ENCODE measurements around the gene FAU. TPM values are rescaled to one million over a fixed set of nuclear protein-coding genes. Genes with fewer than 3 reads are reported as not detected.

The FAU gene
- total and polyA plus RNA-seq, 9 of the 15 experiments (the other 6 are each of a cell fraction or from before 2014, with no cell fraction given), result 433 to 1,827 (median 942) TPM

DNA sequence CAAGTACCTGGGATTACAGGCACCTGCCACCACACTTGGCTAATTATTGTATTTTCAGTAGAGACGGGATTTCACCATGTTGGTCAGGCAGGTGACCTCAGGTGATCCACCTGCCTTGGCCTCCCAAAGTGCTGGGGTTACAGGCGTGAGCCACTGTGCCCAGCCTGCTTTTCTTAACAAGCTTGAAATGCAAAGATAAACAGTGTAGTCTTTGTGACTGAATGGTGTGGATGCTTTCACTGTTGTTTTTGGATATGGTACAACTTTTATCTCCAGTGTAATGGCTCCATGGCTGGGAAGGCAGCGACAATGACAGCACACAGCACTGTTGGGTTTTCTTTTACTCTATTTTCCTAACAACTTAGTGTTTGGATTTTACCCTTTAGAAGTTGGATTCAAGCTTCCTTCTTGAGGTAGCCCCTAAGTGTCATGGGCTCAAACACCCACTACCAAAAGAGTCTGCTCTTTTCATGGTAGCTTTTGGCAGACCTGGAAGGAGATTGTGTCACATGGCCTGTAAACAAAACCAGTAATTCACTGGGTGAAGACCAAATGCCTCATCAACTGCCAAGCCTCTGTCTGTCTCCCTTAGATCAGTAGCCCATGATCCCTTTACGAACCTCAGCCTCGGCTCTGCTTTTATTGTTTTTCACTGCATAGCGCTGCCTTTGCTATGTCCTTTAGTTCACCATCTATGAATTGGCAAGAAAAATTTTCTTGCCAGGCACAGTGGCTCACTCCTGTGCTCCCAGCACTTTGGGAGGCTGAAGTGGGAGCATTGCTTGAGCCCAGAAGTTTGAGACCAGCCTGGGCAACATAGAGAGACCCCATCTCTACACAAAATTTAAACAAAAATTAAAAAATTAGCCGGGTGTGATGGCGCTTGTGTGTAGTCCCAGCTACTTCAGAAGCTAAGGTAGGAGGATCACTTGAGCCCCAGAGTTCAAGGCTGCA is 19.5 kb downstream of the FAU start (continued):
- TF ChIP-seq ZNF764 (CRISPR knock-in tag; IDR thresholded peaks at IDR 0.05; ENCODE audit: low read depth) (no peak), KLF13 (tag; IDR thresholded peaks at IDR 0.05; ENCODE audit: borderline replicate concordance, low read depth) (no peak), ETV6 (IDR thresholded peaks at IDR 0.05; ENCODE audit: borderline replicate concordance in 1 of 2, low read depth in 2 of 2, low read length in 1 of 2) (no peak), ETV6 (CRISPR knock-in tag; IDR thresholded peaks at IDR 0.05; ENCODE audit: borderline replicate concordance) (no peak), SRSF3 (IDR thresholded peaks at IDR 0.05; ENCODE audit: insufficient read depth, low read length) (no peak), CEBPB (tag; IDR thresholded peaks at IDR 0.05) (no peak), NFYB (IDR thresholded peaks at IDR 0.05; ENCODE audit: extremely low read depth, insufficient read length) (no peak), ZNF140 (CRISPR knock-in tag; IDR thresholded peaks at IDR 0.05) (no peak), BACH1 (tag; IDR thresholded peaks at IDR 0.05) (no peak)
- TF ChIP-seq, protein P1, sequence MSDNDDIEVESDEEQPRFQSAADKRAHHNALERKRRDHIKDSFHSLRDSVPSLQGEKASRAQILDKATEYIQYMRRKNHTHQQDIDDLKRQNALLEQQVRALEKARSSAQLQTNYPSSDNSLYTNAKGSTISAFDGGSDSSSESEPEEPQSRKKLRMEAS (CRISPR knock-in tag; IDR thresholded peaks at IDR 0.05), result no peak
- TF ChIP-seq, protein P2, sequence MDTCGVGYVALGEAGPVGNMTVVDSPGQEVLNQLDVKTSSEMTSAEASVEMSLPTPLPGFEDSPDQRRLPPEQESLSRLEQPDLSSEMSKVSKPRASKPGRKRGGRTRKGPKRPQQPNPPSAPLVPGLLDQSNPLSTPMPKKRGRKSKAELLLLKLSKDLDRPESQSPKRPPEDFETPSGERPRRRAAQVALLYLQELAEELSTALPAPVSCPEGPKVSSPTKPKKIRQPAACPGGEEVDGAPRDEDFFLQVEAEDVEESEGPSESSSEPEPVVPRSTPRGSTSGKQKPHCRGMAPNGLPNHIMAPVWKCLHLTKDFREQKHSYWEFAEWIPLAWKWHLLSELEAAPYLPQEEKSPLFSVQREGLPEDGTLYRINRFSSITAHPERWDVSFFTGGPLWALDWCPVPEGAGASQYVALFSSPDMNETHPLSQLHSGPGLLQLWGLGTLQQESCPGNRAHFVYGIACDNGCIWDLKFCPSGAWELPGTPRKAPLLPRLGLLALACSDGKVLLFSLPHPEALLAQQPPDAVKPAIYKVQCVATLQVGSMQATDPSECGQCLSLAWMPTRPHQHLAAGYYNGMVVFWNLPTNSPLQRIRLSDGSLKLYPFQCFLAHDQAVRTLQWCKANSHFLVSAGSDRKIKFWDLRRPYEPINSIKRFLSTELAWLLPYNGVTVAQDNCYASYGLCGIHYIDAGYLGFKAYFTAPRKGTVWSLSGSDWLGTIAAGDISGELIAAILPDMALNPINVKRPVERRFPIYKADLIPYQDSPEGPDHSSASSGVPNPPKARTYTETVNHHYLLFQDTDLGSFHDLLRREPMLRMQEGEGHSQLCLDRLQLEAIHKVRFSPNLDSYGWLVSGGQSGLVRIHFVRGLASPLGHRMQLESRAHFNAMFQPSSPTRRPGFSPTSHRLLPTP (IDR thresholded peaks at IDR 0.05; ENCODE audit: borderline replicate concordance, extremely low read depth, insufficient read length), result no peak
